DMS153 (cell line): ENCODE results near the gene VAT1L.

Source experiments
- DNase-seq: peaks from one replicate; lab custom pipeline; 2025; lab: John Stamatoyannopoulos, UW

Gene VAT1L

GRCh38 chr16:77993111-77993985 is 205.0 kb downstream of the VAT1L start:
- no peak for DNase-seq

GRCh38 chr16:77995843-77996455 is 207.6 kb downstream of the VAT1L start:
- DNase-seq, result no peak

- DNase-seq, result no peak
Measured at GRCh38 chr16:77998350-77999023, 210.1 kb downstream of the VAT1L start.

- no peak for DNase-seq
Measured at GRCh38 chr16:78001451-78002025, 213.2 kb downstream of the VAT1L start.

GRCh38 chr16:78002915-78003538 is 214.7 kb downstream of the VAT1L start:
- peak; percentile 70 for DNase-seq

- DNase-seq, result no peak
Measured at GRCh38 chr16:78004517-78004916, 216.2 kb downstream of the VAT1L start.

- DNase-seq, result no peak
Measured at GRCh38 chr16:78005881-78006280, 217.5 kb downstream of the VAT1L start.

- DNase-seq, result no peak
Measured at GRCh38 chr16:78007121-78007520, 218.8 kb downstream of the VAT1L start.

- no peak for DNase-seq
Measured at GRCh38 chr16:78022347-78023060, 234.1 kb downstream of the VAT1L start, which contains the start of gene CLEC3A. Gene CLEC3A (plus strand): TSS chr16:78022548. CDS start chr16:78022627, 79 bp downstream.

GRCh38 chr16:78024159-78024558 is 235.8 kb downstream of the VAT1L start:
- DNase-seq, result no peak

- no peak for DNase-seq
Measured at GRCh38 chr16:78025631-78026030, 237.3 kb downstream of the VAT1L start.

GRCh38 chr16:78028018-78028417 is 239.7 kb downstream of the VAT1L start:
- no peak for DNase-seq
